Right hindlimb (tissue), 1 donor: ENCODE data around the gene MTA2.
"Not testable (repeated sequence)": the region's sequence is repeated elsewhere in the genome, so short reads cannot be mapped to it uniquely, and the experiment has no call there.

Experiments
- DNase-seq: peaks from one replicate; pipeline ENCODE4 v3.0.0-alpha.2; 2018

Gene MTA2

DNA sequence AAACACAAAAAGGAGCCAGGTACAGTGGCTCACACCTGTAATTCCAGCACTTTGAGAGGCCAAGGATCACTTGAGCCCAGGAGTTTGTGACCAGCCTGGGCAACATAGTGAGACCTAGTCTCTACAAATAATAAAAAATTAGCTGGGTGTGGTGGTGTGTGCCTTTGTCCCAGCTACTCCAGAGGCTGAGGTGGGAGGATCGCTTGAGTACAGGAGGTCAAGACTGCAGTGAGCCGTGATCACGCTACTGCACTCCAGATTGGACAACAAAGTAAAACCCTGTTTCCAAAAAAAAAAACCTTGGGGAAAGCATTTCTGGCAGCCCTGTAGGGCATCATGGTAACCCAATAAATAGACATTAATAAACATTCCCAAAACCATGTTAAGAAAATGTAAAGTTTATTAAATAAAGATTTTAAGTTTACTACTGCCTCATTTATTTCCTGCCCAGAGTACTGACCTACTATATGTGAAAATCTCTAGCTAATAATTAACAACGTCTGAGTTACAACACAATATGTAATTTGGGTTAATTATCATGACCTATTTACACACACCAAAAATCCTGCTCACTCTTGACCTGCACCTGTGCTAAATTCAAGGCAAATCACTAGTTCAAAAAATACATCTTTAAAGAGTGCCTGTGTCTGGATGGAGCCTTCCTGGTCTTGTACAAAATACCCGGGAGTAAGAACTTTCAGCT, 36.4 kb downstream of the MTA2 start:
- no peak for DNase-seq

- DNase-seq, result not testable (repeated sequence)
Observed at GRCh38 chr11:62561677-62562230, 39.9 kb downstream of the MTA2 start.

- DNase-seq, result peak; percentile 86
Observed at GRCh38 chr11:62560566-62561103, 41.0 kb downstream of the MTA2 start.

- DNase-seq, result not testable (repeated sequence)
Observed at GRCh38 chr11:62559626-62560025, 42.0 kb downstream of the MTA2 start.

DNA sequence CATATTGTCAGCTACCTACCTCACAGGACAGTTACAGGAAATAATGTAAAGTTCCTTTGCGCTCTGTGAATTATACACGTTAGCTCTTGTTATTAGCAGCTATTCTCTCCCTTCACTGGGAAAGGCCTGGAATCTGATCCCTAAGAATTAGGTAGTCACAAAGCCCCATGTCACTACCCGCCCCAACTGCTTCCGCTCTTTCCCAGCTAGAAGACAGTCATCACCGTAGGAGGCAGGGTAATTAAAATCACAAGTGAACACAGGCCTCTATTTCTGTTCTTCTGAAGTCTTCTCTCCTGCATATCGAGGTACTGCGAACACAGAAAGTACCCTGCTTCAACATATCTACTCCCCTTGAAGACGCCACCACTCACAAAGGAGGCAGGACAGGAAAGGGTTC, 42.5 kb downstream of the MTA2 start:
- DNase-seq, result no peak

GRCh38 chr11:62558669-62559068, 43.0 kb downstream of the MTA2 start:
- no peak for DNase-seq

DNA sequence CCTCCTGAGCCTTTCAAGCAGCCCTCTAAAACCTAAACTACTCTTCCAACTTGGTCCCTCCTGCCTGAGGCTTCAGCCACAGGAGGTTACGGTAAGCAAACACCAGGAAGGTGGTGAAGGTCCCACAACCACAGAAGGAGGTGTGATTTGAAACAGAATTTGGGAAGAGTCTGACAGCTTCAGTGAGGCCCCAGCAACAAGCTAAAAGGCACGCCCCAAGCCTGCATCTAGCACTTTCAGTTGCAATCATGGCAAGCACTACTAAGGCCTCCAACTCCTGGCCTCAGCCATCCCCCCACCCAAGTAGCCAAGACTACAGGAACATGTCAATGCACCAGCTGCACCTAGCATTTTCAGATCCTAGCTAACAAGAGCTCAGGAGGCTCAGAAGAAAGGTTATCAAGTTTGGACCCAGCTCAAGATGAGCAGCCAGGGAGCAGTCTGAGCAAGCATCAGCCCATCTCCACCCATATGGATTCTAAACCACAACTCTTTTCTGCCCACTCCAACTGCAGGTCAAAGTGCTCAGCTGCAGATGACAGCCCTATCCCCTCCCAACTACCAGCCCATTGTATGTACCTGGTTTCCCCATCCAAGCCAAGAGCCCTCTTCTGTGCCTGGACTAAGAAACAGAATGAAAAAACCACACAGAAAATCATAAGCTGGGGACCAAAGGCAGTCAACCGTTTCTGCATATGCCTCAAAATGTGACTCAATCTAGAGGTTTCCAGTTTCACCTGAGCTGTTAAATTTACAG, 44.6 kb downstream of the MTA2 start:
- DNase-seq, result no peak

DNA sequence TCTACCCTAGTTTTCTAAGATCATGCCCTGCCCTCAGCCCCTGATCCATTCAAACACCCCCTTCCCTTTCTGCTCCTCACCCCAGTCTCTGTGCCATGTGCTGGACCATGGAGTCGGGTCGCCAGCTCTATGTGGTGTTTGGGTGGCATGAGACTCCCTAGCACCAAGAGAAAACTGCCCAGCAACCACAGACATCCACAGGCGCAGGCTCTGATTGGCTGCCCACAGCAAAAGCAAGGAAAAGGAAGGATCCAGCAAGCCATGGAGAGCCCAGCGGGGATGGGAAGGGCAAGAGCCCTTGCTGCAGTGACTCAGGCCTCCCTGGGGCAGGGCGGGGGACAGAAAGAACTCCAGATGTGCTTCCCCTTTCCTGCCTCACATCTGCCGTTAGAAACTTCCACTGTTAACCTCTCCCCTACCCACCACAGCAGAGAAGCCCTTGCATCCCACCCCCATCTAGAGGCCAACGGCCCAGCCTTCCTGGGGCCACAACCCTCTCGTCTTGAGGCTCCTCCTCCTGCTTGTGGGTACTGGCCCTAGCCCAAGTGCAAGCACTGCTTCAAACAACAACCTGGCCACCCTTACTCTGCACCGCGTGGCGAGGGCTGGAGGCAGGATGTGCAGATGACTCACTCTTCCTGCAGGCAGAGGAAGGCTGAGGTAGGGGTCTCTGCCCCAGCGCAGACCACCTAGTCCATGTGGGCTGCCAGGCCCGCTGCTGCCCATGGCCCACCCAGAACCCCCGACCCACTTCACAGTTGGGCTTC, 45.4 kb downstream of the MTA2 start:
- DNase-seq, result peak; percentile 90

DNA sequence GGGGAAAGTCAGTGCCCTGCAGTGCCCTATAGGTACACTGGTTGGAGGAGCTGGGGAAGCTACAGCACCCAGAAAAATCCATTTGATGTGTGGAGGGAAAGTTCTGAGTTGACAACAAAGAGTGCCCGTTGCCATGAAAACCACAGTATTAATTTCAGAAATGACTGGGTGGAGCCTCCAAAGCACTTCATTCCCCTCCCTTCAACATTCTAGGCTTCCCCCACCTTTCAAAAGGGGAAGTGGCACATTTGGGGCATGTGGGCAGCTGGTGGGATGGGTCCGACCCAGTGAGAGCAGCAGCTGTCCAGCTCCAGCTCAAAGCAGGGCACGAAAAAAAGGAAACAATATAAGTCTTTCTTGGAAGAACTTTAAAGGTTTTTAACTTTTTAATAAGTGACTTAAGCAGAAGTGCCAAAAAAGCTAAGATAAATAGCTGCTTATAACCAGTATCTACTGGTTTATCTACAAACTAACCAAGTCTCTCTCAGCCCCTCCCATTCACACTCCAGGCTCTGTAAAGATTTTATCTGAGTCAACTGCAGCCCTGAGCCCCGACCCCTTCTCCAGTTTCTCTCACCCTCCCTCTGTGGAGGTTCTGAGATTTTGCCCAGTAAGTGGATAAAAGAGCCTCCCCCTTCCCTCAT, 46.1 kb downstream of the MTA2 start:
- DNase-seq, result peak; percentile 72

DNA sequence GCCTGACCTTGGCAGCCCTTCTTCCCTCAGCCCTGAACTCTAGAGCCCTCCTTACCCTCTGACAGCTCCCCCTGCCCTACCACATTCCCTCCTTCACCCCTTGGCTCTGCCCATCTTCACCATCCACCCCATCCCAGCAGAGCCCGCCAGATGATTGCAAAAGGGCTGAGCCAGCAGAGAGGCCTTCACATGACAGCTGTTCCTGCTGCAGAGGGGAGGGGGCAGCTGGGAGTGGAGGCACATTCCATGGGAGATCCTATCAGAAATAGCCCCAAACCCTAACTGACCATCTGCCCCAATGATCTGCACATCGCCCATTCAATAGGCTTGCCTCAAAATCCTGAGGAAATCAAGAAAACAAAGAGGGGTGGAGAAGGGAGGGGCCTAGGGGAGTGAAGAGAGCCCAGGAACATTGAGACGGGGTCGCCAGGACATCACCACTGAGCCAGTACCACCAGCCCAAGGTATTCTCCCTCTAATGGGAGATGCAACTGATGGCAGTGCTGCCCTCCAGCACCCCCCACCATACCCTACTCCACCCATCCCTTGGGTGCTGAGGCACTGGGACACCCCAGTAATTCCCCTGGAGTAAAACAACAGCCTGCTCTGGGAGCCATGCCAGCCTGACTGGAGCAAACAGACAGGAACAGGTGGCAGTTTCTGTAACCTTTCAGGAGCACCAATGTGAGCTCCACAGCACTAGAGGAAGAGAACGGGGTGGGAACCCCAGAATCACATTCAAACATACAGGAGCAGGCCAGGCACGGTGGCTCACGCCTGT, 47.1 kb downstream of the MTA2 start:
- peak; percentile 76 for DNase-seq

GRCh38 chr11:62553839-62554361, 47.8 kb downstream of the MTA2 start:
- DNase-seq, result no peak

DNA sequence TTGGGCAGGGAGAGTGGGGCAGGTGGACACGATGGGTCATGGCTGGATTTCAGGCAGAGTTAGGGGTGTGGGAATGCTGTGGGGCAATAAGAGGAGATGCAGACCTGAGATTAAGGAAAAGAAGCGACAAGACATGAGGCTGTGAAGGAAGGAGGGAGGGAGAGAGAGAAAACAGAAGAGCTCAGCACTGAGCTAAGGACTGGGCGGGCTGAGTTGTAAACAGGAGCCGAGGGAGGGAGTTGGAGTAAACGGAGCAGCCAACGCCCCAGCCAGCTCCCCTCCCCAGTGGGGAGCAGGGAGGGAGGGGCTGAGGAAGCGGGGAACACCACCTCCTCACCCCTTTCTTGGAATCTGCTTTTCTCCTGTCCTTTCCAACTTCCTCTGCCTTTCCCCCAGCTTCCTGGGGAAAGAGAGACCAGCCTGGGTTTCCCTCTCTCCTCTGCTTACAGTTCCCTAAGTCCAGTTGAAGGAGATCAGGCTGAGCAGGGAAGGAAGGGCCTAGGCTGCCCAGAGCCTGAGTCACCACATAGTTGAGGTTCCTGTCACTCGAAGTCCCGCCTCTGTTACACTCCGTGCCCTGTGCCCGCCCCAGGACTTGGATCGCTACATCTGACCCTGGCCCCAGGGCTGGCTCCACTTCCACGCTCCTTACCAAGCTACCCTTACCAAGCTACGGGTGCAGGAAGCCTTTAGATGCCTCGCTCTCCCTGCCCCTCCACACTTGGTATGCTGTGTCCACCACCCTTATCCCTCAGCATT, 48.4 kb downstream of the MTA2 start:
- peak; percentile 90 for DNase-seq

GRCh38 chr11:62552485-62553079, 49.1 kb downstream of the MTA2 start:
- peak; percentile 65 for DNase-seq

- not testable (repeated sequence) for DNase-seq
Observed at GRCh38 chr11:62550478-62550877, 51.2 kb downstream of the MTA2 start.

DNA sequence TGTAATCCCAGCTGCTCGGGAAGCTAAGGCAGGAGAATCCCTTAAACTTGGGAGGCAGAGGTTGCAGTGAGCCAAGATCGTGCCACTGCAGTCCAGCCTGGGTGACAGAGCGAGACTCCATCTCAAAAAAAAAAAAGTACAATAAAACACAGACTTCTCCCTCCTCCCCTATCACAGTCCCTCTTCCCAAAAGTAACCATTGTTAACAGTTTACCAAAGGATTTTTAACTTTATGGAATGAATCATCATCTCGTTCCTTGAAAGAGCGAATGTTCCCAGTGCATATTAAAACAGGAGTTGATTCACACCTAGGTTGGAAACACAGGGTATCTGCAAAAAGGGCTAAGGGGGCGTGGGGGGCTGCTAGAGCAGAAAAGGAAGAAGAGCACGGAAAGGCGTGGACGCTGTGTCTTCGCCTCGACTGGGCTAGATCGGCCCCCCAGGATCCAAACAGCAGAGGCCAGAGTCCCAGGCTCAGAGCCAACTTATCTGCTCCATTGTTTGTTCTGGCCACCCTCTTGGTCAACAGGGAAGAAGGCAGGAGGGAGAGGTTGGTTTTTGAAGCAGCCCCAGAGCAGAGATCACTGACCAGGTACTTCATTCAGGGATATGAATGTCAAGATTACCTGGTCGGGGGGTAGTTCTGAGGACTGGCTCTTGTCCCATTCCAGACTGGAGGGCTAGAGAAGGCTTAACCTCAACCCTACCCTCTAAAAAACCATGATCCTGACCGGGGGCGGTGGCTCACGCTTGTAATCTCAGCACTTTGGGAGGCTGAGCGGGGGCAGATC, 52.9 kb downstream of the MTA2 start:
- DNase-seq, result no peak

GRCh38 chr11:62547691-62548281, 53.9 kb downstream of the MTA2 start:
- peak; percentile 46 for DNase-seq

DNA sequence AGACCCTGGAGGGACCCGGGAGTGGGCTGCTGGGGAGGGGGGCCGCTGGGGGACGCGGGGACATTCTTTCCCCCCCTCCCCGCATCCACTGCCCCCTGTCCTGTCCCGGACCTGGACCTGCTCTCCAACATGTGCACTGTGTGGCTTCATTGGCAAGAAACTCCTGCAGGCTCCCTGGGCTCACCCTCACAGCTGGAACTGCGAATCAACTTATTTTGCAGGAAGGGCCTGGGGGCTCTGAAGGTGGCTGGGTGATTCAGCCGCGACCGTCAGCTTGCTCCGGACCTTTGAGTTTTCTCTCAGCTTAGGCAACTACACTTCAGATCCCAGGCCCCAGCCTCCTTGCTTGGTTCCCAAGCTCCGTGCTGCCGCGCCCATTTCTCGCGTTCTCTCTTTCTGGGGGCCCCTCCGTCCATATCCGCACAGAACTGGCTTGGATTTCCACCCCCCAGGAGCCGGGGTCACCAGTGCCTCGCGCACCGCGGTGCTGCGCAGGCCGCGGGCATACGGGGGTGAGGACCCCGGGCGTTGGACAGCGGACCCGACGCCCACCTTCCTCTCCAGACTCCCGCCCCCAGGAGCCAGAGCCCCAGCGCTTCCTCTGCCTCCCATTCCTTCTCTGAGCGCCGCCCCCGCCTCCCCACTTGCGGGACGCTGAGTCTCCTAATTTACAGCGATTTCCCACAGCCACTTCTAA, 54.6 kb downstream of the MTA2 start:
- peak; percentile 77 for DNase-seq

GRCh38 chr11:62546244-62546928, 55.3 kb downstream of the MTA2 start, which contains the start of gene AHNAK:
Gene AHNAK (minus strand): TSS chr11:62546806. CDS start chr11:62536098, 10,708 bp downstream.
- DNase-seq, result peak; percentile 92
